GM12875 (cell line): Measurements from ENCODE around the gene TBC1D10A.

ENCODE experiments used
- H3K4me3 ChIP-seq: one replicate; pipeline ENCODE4 v1.5.1; 2011; ENCODE audit warnings: low read depth, low read length, control low read depth
- TF ChIP-seq, protein P1 (sequence below): IDR thresholded peaks from 2 replicates; pipeline ENCODE4 v1.5.1; 2011; ENCODE audit warnings: low read depth, mild to moderate bottlenecking, control low read depth, inconsistent platforms, low read length, moderate library complexity, borderline replicate concordance; ENCODE audit not compliant: insufficient read depth

Gene TBC1D10A

DNA sequence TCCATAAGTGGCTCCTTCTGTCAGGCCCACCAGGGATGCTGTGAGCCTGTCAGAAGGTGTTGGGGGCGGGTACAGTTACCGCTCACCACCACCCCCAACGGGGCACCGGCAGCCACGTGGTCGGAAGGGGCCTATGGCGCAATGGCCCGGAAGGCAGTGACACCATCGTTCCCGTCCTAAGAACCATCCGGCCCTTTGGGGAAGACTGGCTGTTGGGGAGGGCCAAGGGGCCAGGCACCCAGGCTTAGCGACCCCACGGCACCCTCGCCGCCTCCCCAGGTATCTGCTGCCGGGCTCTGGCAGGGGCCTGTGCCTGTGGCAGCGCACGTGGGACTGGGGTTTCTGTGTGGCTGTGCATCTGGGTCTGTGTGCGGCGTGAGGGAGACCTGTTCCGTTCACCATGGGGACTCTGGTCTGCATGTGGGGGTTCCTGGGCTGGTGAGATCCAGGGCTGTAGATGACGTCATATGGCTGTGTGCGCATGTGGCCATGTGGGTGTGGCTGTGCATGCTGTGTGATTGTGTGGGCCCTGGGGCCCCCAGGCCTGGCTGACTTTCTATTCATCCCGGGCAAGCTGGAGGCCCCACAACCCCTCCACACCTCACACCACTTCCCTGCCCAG lies 60.8 kb downstream of the TBC1D10A start:
- TF ChIP-seq, protein P1, sequence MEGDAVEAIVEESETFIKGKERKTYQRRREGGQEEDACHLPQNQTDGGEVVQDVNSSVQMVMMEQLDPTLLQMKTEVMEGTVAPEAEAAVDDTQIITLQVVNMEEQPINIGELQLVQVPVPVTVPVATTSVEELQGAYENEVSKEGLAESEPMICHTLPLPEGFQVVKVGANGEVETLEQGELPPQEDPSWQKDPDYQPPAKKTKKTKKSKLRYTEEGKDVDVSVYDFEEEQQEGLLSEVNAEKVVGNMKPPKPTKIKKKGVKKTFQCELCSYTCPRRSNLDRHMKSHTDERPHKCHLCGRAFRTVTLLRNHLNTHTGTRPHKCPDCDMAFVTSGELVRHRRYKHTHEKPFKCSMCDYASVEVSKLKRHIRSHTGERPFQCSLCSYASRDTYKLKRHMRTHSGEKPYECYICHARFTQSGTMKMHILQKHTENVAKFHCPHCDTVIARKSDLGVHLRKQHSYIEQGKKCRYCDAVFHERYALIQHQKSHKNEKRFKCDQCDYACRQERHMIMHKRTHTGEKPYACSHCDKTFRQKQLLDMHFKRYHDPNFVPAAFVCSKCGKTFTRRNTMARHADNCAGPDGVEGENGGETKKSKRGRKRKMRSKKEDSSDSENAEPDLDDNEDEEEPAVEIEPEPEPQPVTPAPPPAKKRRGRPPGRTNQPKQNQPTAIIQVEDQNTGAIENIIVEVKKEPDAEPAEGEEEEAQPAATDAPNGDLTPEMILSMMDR: no peak
- H3K4me3 ChIP-seq: peak overlapping the region; percentile 62

DNA sequence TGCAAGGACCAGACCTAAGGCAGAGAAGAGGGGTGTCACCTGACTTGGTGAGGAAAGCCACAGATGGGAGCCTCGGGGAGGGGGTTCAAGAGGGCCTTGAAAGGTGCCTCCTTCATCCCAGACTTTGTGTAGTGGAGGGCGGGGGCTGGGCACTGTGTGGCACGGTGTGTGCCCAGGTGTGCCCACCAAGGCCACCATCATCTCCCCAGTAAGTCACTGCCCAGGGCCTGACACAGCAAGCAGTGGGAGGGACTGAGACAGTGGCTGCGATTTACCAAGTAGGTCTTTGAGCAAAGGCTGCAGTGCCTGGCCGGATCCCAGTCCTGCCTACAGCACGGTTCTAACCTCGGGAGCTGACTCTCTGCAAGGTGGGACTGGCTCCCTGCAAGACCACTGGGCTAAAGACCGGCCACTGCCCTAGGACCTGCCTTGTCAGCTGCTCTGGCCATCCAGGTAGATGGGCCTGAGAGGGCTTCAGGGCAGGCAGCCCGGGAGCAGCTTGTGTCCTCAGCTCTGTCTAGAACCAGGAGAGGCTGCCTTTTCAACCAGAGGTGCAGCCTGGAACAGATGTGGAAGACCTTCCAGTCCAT lies 61.5 kb downstream of the TBC1D10A start:
- TF ChIP-seq, protein P1: no peak

DNA sequence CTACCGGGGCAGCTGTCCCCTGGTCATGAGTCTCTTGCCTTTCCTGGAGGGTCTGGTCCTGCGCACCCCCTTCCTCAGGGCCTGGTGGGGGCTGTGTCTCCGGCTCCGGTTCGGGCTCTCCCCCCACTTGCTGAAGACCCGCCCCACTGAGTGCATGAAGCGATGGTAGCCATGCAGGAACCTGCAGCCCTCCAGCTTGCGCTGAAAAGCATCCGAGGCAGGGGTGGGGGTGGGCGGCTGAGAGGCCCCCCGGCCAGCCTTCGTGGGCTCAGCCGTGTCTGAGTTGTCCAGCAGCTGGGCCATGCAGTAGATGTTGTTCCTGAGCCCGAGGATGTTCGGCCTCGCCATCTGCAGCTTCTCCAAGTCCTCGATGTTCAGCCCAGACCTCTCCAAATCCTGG lies 62.9 kb downstream of the TBC1D10A start:
- H3K4me3 ChIP-seq: no peak overlapping the region
- TF ChIP-seq, protein P1: no peak

More for the DNA sequence above, 61.5 kb downstream of the TBC1D10A start:
- no peak overlapping the region for H3K4me3 ChIP-seq

DNA sequence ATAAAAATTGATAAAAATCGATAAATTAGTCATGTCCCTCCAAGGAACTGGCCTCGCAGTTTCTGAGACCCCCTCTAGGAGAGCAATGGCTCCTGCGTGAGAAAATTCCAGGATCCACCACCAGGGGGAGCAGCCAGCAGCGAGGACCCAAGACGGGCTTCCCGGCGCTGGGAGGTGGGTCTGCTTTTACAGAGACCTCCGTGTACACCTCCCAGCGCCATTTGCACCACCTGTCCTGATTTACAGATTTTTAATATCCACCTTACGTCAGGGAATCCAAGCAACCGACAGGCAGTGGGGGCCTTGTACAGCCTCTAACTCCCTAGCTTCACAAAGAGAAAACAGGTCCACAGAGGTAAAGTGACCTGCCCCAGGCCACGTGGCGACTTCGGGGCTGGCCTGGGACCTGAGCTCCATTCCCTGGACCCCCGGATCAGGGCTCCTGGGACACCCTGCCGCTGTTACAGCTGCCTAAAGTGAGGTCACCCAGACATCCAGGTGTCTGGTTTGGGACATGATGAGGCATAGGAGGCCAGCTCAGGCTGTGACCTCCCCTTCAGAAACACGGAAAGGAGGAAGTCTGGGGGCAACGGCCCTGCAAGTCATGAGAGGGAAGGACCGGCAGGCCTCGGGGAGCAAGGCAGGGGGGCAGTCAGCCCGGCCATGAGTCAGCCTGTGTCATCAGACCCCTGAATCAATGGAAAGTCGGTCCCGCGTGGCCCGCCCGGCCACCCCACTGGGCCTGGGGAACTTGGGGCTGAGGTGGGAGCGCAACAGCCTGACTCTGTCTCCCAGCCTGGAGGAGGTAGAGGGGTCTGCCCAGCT lies 63.6 kb downstream of the TBC1D10A start:
- H3K4me3 ChIP-seq: no peak overlapping the region

DNA sequence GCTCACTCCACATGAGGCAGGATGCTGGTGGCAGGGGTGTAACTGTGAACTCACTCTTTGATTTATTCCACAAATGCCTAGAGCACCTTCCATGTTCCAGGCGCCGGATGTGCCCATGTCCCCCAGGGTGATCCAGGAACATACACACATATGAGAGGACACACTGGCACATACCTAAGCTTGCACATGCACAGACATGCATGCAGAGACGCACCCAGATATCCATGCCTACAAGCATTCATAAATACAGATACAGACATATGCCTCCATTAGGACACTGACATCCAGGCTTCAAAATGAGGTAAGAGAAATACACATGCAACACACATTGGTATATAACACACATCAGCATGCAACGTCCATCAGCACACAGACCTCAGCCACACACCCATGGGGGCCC lies 64.6 kb downstream of the TBC1D10A start:
- TF ChIP-seq, protein P1: no peak
- H3K4me3 ChIP-seq: no peak overlapping the region

More for the DNA sequence above, 63.6 kb downstream of the TBC1D10A start:
- TF ChIP-seq, protein P1: peak; percentile 92

DNA sequence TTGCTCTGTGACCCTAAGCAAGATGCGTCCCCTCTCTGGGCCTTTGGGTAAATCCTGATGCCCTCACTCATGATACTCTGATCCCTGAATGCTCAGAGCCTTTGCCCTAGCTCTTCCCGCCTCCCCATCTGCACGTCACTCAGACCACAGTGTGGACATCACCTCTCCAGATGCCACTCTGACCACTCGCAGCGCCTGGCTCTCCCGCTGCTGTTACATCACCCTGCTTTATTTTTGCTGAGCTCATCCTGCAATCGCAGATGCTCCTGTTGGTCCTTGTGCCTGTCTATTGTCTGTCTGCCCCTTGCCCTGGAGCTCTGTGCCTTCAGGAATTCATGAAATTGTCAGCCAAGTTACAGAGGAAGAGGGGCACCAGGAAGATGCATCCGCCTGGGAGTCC lies 65.6 kb downstream of the TBC1D10A start:
- no peak overlapping the region for H3K4me3 ChIP-seq
- TF ChIP-seq, protein P1: no peak

DNA sequence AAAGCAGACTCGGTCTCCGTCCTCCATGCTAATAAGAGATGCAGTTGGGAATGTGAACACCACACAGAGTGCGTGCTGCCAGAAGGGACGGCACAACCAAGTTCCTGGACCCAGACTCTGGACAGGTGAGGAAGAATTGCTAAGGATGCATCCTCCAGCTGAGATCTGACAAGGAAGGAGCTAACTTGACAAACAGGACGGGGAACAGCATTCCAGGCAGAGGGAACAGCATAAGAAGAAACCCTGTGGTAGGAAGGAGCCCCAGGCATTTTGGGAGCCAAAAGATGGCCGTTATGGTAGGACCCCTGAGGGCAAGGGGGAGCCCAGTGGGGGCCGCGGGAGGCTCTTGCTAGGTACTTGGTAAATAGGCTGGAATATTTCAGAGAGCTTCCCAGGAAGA lies 66.1 kb downstream of the TBC1D10A start:
- TF ChIP-seq, protein P1: no peak
- H3K4me3 ChIP-seq: no peak overlapping the region
